Panc1 (cell line): Measurements from ENCODE around the gene VWA5B2. TPM values are rescaled to one million over a fixed set of nuclear protein-coding genes. Genes with fewer than 3 reads are reported as not detected.

Experiments
- ATAC-seq: fragments of 200-7000 bp; cut with Tn5 transposase; 2 replicates; pipeline ENCODE4 v1.9.1; 2020; ENCODE audit warnings: mild to moderate bottlenecking, moderate library complexity
- BruUV-seq: library from RNA; stranded (reverse); fragments of 400-500 nt; replicated peaks from 2 replicates; lab custom pipeline; 2021; lab: Mats Ljungman, UMichigan
- CTCF ChIA-PET: fragments of 300-600 bp; sonication (Branson Sonifier 250); formaldehyde crosslinking; loops from one replicate; lab custom pipeline; 2022; ENCODE audit warnings: antibody characterized with exemption; lab: Charles Lee
- POLR2A ChIA-PET: fragments of 300-600 bp; sonication (Branson Sonifier 250); formaldehyde crosslinking; loops from one replicate; lab custom pipeline; 2022; ENCODE audit warnings: antibody characterized with exemption; lab: Charles Lee
- DNase-seq: peaks from one replicate; pipeline ENCODE4 v3.0.0-alpha.2; 2010; ENCODE audit warnings: low read depth, low spot score
- H3K27ac ChIP-seq: 2 replicates; pipeline ENCODE4 v1.5.1; 2011; ENCODE audit warnings: mild to moderate bottlenecking, low read length, inconsistent platforms
- H3K27me3 ChIP-seq: fragments of 200-500 bp; sonication (Bioruptor generic); 2 replicates; pipeline ENCODE4 v1.6.0; 2014; ENCODE audit warnings: low read length, inconsistent platforms; ENCODE audit not compliant: control insufficient read depth, insufficient read depth
- H3K36me3 ChIP-seq: fragments of 200-500 bp; sonication (Bioruptor generic); 2 replicates; pipeline ENCODE4 v1.5.1; 2014; ENCODE audit warnings: inconsistent platforms, mild to moderate bottlenecking, low read length, moderate library complexity; ENCODE audit not compliant: control insufficient read depth, insufficient read depth
- H3K4me1 ChIP-seq: 2 replicates; pipeline ENCODE4 v1.5.1; 2011; ENCODE audit warnings: inconsistent platforms, mild to moderate bottlenecking, low read length, moderate library complexity; ENCODE audit not compliant: control insufficient read depth, insufficient read depth
- H3K4me3 ChIP-seq, 2 experiments: 2 replicates each; pipeline ENCODE4 v1.5.1; 2011 to 2012; ENCODE audit warnings: low read depth in 2 of 2, low read length in 2 of 2, mild to moderate bottlenecking in 2 of 2, inconsistent platforms in 1 of 2, moderate library complexity in 1 of 2
- H3K9me3 ChIP-seq: fragments of 200-500 bp; sonication (Bioruptor generic); 2 replicates; pipeline ENCODE4 v1.5.1; 2014; ENCODE audit warnings: low read depth, mild to moderate bottlenecking, inconsistent platforms, low read length, moderate library complexity; ENCODE audit not compliant: control insufficient read depth, insufficient read depth
- POLR2AphosphoS5 ChIP-seq: IDR thresholded peaks from 2 replicates; pipeline ENCODE4 v1.6.1; 2012; ENCODE audit warnings: mild to moderate bottlenecking, low read depth, low read length, moderate library complexity
- REST ChIP-seq, 2 experiments: IDR thresholded peaks; 2 replicates each; pipeline ENCODE4 v1.6.1; 2011 to 2012; ENCODE audit warnings: low read depth in 2 of 2, control low read depth in 1 of 2, low read length in 1 of 2, mild to moderate bottlenecking in 1 of 2, moderate library complexity in 1 of 2; ENCODE audit not compliant: insufficient read depth in 1 of 2
- SIN3A ChIP-seq: IDR thresholded peaks from 2 replicates; pipeline ENCODE4 v1.6.1; 2012; ENCODE audit warnings: low read depth, mild to moderate bottlenecking, low read length, moderate library complexity, borderline replicate concordance; ENCODE audit not compliant: insufficient read depth
- TCF7L2 ChIP-seq: IDR thresholded peaks from 2 replicates; pipeline ENCODE4 v1.6.1; 2011; ENCODE audit warnings: mild to moderate bottlenecking, low read depth, low read length, inconsistent platforms
- in situ Hi-C: cut with HindIII; loops from 2 replicates; pipeline ENCODE4 v1.10.0; 2016; ENCODE audit warnings: low sequenced_read_pairs, low pct_unique_long_range_greater_than_20kb
- intact Hi-C: fragments of 100-400 bp; cut with micrococcal nuclease; formaldehyde crosslinking; loops from one replicate; pipeline ENCODE4 v1.10.0; 2022; ENCODE audit not compliant: unreplicated experiment
- total RNA-seq: library from RNA; stranded (reverse); gene quantifications from one replicate; pipeline ENCODE4 v1.2.1, GENCODE V29; 2021; ENCODE audit not compliant: unreplicated experiment
- TF ChIP-seq, protein P1 (sequence below): fragments of 450-650 bp; IDR thresholded peaks from 2 replicates; pipeline ENCODE4 v1.5.1; 2017; ENCODE audit warnings: mild to moderate bottlenecking

The VWA5B2 gene
- total RNA-seq, 1 experiment from 2014 or later = 0.28 TPM

DNA sequence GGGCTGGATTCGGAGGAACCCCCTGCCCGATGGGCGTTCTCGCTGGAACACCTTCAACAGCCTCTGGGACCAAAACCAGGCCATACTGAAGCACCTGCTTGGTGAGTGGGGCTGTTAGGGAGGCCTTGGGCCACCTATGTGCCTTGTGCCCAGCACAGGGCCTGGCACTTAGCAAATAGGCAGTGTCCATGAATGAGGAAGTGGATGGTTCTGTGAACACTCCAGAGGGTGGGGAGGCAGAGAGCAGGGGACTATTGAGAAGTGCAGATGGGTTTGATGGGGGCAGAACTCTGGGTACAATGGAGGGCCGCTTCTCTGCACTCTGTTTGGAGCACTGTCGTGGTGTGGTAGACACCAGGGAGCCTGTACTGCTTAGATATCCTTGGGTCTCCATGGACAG, 48.0 kb downstream of the VWA5B2 start:
- intact Hi-C loops (no loop called here), in situ Hi-C loops (no loop called here)
- POLR2A ChIA-PET = no interaction called here
- Histone ChIP-seq H3K9me3 (no peaks in the 10 kb centered on the region), H3K4me1 (no peaks in the 10 kb centered on the region), H3K4me3 (no peak overlapping the region), H3K27ac (no peak overlapping the region), H3K27me3 (peaks cover 6% of the 10 kb centered on the region; the same call in 1 of the 2 replicates), H3K36me3 (no peaks in the 10 kb centered on the region)
- CTCF ChIA-PET = no interaction called here
- peak; percentile 23; the same call in 1 of the 2 replicates for ATAC-seq
- BruUV-seq = no TSS peak
- DNase-seq = no peak
- TF ChIP-seq, protein P1, sequence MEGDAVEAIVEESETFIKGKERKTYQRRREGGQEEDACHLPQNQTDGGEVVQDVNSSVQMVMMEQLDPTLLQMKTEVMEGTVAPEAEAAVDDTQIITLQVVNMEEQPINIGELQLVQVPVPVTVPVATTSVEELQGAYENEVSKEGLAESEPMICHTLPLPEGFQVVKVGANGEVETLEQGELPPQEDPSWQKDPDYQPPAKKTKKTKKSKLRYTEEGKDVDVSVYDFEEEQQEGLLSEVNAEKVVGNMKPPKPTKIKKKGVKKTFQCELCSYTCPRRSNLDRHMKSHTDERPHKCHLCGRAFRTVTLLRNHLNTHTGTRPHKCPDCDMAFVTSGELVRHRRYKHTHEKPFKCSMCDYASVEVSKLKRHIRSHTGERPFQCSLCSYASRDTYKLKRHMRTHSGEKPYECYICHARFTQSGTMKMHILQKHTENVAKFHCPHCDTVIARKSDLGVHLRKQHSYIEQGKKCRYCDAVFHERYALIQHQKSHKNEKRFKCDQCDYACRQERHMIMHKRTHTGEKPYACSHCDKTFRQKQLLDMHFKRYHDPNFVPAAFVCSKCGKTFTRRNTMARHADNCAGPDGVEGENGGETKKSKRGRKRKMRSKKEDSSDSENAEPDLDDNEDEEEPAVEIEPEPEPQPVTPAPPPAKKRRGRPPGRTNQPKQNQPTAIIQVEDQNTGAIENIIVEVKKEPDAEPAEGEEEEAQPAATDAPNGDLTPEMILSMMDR = no peak
- TF ChIP-seq POLR2AphosphoS5 = no peak
- TF ChIP-seq SIN3A = no peak
- no peak for TF ChIP-seq TCF7L2
- TF ChIP-seq REST (IDR thresholded peaks at IDR 0.05; ENCODE audit: insufficient read depth in 1 of 2, low read depth in 2 of 2, low read length in 1 of 2) = no peak

GRCh38 chr3:184282941-184283340, 53.6 kb downstream of the VWA5B2 start:
- intact Hi-C loops (loop anchor here (10.0 kb wide), 1 partner anchor 138 kb away; no protein-coding TSS in a partner anchor), in situ Hi-C loops (no loop called here)
- ChIA-PET POLR2A (no interaction called here), CTCF (interaction anchor here (0.6 kb wide), 1 partner anchor 388 kb away, joined by 7 read pairs; no protein-coding TSS in a partner anchor)
- no peak overlapping the region for H3K27ac ChIP-seq
- no peak for TF ChIP-seq TCF7L2
- no peak for TF ChIP-seq REST (IDR thresholded peaks at IDR 0.05; ENCODE audit: insufficient read depth in 1 of 2, low read depth in 2 of 2, low read length in 1 of 2)
- TF ChIP-seq POLR2AphosphoS5 = no peak
- TF ChIP-seq, protein P1 = no peak
- H3K4me3 ChIP-seq = no peak overlapping the region
- no peaks in the 10 kb centered on the region for H3K9me3 ChIP-seq
- H3K4me1 ChIP-seq = no peaks in the 10 kb centered on the region
- BruUV-seq = no TSS peak
- H3K36me3 ChIP-seq = no peaks in the 10 kb centered on the region
- DNase-seq (no peak), ATAC-seq (no peak)
- no peaks in the 10 kb centered on the region for H3K27me3 ChIP-seq
